Gastroesophageal sphincter (tissue), 4 donors: ENCODE data around the gene OPN1SW. TPM values are rescaled to one million over a fixed set of nuclear protein-coding genes. Genes with fewer than 3 reads are reported as not detected.

Experiments
- ATAC-seq: fragments of 150-250 bp; one replicate; pipeline ENCODE4 v1.9.1; 2016; ENCODE audit warnings: mild to moderate bottlenecking, moderate library complexity
- H3K27ac ChIP-seq, 4 donors: fragments of 200-600 bp; sonication (generic) in 3 of 4; 1 replicate in 3 of 4; 2 replicates in 1 of 4; pipeline ENCODE4 v1.5.1; 2016 to 2019
- H3K27me3 ChIP-seq: fragments of 200-600 bp; sonication (generic); one replicate; pipeline ENCODE4 v1.5.1; 2019
- H3K36me3 ChIP-seq, 2 donors: fragments of 200-600 bp; sonication (generic); one replicate each; pipeline ENCODE4 v1.5.1; 2019; ENCODE audit warnings: control low read depth in 1 of 2
- H3K4me1 ChIP-seq, 3 donors: fragments of 200-600 bp; sonication (generic); 1 replicate in 2 of 3; 2 replicates in 1 of 3; pipeline ENCODE4 v1.5.1; 2016 to 2019; ENCODE audit warnings: control low read depth in 2 of 3
- H3K4me3 ChIP-seq, 2 donors: fragments of 200-600 bp; sonication (generic); one replicate each; pipeline ENCODE4 v1.5.1; 2019; ENCODE audit warnings: mild to moderate bottlenecking in 1 of 2, moderate library complexity in 1 of 2
- H3K9me3 ChIP-seq, 3 donors: fragments of 200-600 bp; sonication (generic); one replicate each; pipeline ENCODE4 v1.5.1; 2017 to 2019; ENCODE audit warnings: control low read depth in 2 of 3
- EP300 ChIP-seq: sonication (generic); formaldehyde crosslinking; IDR thresholded peaks from one replicate; pipeline ENCODE4 v1.6.1; 2017; ENCODE audit warnings: antibody characterized with exemption, mild to moderate bottlenecking
- POLR2A ChIP-seq, 2 donors: fragments of 450-650 bp; IDR thresholded peaks; one replicate each; pipeline ENCODE4 v1.6.1; 2017; ENCODE audit warnings: antibody characterized with exemption in 2 of 2, mild to moderate bottlenecking in 2 of 2, moderate library complexity in 1 of 2
- POLR2AphosphoS5 ChIP-seq: sonication (generic); formaldehyde crosslinking; IDR thresholded peaks from one replicate; pipeline ENCODE4 v1.6.1; 2017; ENCODE audit warnings: antibody characterized with exemption
- WGBS, 2 donors: methylation state at CpG; one replicate each; pipeline ENCODE4 v1.1.5; 2018; ENCODE audit warnings: low coverage in 1 of 2; 5-methylcytosine and 5-hydroxymethylcytosine counted together
- total RNA-seq, 4 donors: library from RNA; depleted of rRNA; stranded (reverse); fragments of >200 nt; gene quantifications; one replicate each; pipeline ENCODE4 v1.1.0, GENCODE V29; 2016
- TF ChIP-seq, protein P1 (sequence below), 4 experiments: fragments of 200-600 bp in 2 of 4; fragments of 450-650 bp in 2 of 4; sonication (generic) in 1 of 4; IDR thresholded peaks; one replicate each; pipeline ENCODE4 v1.5.1; 2017 to 2019; ENCODE audit warnings: antibody characterized with exemption in 4 of 4, mild to moderate bottlenecking in 2 of 4, moderate library complexity in 2 of 4

OPN1SW gene
- total RNA-seq, 4 donors from 2014 or later, result not detected

DNA sequence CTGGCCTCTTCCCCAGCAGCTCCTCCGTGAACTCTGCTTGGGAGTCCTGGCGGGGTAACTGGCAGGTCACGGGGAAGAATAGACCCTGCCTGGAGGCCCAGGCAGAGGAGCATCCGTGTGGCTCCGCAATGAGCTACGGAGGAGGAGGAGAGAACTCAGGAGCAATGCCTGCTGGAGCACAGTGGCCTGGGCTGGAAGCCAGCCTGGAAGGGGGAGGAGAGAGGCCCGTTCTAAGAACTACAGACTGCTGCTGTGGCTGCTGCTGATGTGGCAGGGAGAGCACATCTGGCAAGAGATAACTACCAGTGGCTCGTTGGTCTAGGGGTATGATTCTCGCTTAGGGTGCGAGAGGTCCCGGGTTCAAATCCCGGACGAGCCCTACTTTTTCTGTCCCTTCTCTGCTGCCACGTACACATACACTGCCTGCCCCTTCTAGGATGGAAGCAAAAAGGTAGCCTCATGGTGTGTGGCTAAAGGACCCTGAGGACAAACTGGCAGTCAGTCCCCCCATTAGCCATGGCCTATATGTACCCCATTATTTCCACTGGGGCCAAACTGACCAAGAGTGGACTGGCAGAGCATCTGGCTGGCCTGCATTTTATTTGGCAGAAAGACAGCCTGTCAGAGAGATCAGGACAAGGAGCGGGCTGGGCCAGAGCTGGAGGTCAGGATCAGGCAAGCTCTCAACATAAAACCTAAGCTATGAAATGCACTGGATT lies 7.7 kb upstream of the OPN1SW start:
- H3K27ac ChIP-seq, result peak overlapping the region; percentile 86 to 93 (median 92)
- no peak overlapping the region for H3K4me3 ChIP-seq
- TF ChIP-seq POLR2AphosphoS5 (peak; percentile 61), EP300 (no peak), POLR2A (IDR thresholded peaks at IDR 0.05) (no peak)
- no peaks in the 10 kb centered on the region for H3K27me3 ChIP-seq
- 6 to 14% methylated on average over 5 to 7 of the region's 15 CpGs for WGBS, 2 donors
- peaks cover 2 to 34% (median 20%) of the 10 kb centered on the region in 3 donors for H3K4me1 ChIP-seq
- H3K36me3 ChIP-seq, result no peaks in the 10 kb centered on the region
- peak; percentile 80 for ATAC-seq
- peaks cover 0 to 5% (median 0%) of the 10 kb centered on the region in 3 donors for H3K9me3 ChIP-seq

DNA sequence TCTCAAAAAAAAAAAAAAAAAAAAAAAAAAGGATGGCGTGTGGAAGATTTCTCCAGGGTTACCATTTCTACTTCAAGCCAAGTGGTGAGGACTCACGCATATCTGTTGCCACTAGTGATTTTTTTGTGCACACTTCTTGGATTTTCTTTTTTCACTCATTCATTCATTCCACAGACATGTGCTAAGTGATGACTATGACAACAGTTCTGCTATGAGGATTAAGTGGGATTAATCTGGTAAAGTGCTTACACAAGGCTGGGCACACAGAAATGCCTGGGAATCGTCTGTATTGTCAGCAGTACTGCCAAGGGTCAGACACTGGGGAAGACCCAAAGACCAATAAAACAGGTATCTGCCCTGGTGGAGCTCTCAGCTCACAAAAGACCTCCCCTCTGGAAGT lies 6.3 kb upstream of the OPN1SW start:
- H3K27ac ChIP-seq, result peak overlapping the region; percentile 86 to 93 (median 92)
- WGBS, 2 donors, result 25 to 35% methylated on average over 3 of the region's 3 CpGs
- ATAC-seq, result peak; percentile 31
- no peak overlapping the region for H3K4me3 ChIP-seq
- peaks cover 0 to 18% (median 0%) of the 10 kb centered on the region in 3 donors for H3K9me3 ChIP-seq
- TF ChIP-seq, protein P1, sequence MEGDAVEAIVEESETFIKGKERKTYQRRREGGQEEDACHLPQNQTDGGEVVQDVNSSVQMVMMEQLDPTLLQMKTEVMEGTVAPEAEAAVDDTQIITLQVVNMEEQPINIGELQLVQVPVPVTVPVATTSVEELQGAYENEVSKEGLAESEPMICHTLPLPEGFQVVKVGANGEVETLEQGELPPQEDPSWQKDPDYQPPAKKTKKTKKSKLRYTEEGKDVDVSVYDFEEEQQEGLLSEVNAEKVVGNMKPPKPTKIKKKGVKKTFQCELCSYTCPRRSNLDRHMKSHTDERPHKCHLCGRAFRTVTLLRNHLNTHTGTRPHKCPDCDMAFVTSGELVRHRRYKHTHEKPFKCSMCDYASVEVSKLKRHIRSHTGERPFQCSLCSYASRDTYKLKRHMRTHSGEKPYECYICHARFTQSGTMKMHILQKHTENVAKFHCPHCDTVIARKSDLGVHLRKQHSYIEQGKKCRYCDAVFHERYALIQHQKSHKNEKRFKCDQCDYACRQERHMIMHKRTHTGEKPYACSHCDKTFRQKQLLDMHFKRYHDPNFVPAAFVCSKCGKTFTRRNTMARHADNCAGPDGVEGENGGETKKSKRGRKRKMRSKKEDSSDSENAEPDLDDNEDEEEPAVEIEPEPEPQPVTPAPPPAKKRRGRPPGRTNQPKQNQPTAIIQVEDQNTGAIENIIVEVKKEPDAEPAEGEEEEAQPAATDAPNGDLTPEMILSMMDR (IDR thresholded peaks at IDR 0.05), result no peak
- TF ChIP-seq POLR2AphosphoS5, result peak; percentile 80
- H3K27me3 ChIP-seq, result no peaks in the 10 kb centered on the region
- no peaks in the 10 kb centered on the region for H3K36me3 ChIP-seq
- peaks cover 2 to 34% (median 20%) of the 10 kb centered on the region in 3 donors for H3K4me1 ChIP-seq

DNA sequence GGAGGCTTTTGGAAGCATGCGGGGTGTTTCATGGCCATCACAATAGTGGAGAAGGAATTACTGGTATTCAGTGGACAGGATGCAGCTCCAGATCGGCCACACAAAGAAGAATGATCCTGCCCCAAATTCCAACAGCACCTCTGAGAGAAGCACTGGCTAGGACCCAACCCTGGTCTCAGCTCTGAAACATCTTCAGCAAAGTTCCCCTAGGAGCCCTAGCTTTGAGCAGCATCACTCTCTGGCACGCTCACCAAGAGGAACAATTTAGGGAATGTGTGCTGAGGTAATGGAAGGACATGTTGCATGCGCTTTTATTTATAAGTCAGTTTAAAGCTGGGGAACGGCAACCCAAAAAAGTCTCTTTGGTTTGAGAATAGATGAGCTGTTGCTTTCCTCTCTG lies 5.5 kb upstream of the OPN1SW start:
- H3K4me3 ChIP-seq, result no peak overlapping the region
- WGBS, 2 donors, result 40 to 58% methylated on average over 1 to 4 of the region's 5 CpGs

DNA sequence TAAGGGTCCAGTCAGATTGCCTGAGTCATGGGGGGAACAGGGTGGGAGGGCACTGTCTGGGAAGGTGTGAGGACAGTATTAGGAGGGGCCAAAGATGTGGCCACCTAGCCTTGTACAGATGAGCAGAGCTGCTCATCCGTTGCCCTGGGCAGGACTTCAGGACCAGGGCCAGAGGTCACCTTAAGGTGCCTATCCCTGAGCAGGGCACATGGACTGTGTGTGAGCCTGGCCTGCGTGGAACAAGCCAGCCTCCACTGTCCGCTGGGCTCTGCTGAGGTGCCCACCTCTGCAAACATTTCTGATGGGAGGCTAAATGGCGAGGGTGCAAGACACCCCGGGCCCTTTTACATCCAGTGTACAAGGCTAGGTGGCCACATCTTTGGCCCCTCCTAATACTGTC lies 3.4 kb upstream of the OPN1SW start:
- peaks cover 2 to 33% (median 20%) of the 10 kb centered on the region in 3 donors for H3K4me1 ChIP-seq

More for the DNA sequence above, 5.5 kb upstream of the OPN1SW start:
- ATAC-seq, result peak; percentile 89
- Histone ChIP-seq H3K36me3 (no peaks in the 10 kb centered on the region), H3K27ac (peak overlapping the region; percentile 86 to 93 (median 92)), H3K4me1 (peaks cover 2 to 34% (median 20%) of the 10 kb centered on the region in 3 donors), H3K9me3 (peaks cover 0 to 18% (median 0%) of the 10 kb centered on the region in 3 donors), H3K27me3 (no peaks in the 10 kb centered on the region)
- TF ChIP-seq, protein P1 (IDR thresholded peaks at IDR 0.05), result peak in 2 of 4 experiments; percentile 7 to 11
- TF ChIP-seq POLR2A (IDR thresholded peaks at IDR 0.05) (no peak), POLR2AphosphoS5 (peak; percentile 67), EP300 (no peak)

More for the DNA sequence above, 3.4 kb upstream of the OPN1SW start:
- Histone ChIP-seq H3K36me3 (no peaks in the 10 kb centered on the region), H3K4me3 (no peak overlapping the region), H3K27me3 (no peaks in the 10 kb centered on the region), H3K9me3 (peaks cover 0 to 18% (median 0%) of the 10 kb centered on the region in 3 donors), H3K27ac (peak overlapping the region in 1 of 4 donors; percentile 91)
- WGBS, 2 donors, result 80% methylated on average over 1 of the region's 5 CpGs; no CpG with 5 or more reads in 1 of the 2 donors
- no peak for TF ChIP-seq EP300
- TF ChIP-seq POLR2A (IDR thresholded peaks at IDR 0.05), result no peak
- TF ChIP-seq POLR2AphosphoS5, result no peak
- TF ChIP-seq, protein P1 (IDR thresholded peaks at IDR 0.05), result no peak
- no peak for ATAC-seq
